Left hindlimb (tissue), 1 donor: ENCODE measurements around the gene HGD.
"Not testable (repeated sequence)": the region's sequence is repeated elsewhere in the genome, so short reads cannot be mapped to it uniquely, and the experiment has no call there.

Experiments
- DNase-seq: peaks from one replicate; pipeline ENCODE4 v3.0.0-alpha.2; 2018

HGD gene

DNA sequence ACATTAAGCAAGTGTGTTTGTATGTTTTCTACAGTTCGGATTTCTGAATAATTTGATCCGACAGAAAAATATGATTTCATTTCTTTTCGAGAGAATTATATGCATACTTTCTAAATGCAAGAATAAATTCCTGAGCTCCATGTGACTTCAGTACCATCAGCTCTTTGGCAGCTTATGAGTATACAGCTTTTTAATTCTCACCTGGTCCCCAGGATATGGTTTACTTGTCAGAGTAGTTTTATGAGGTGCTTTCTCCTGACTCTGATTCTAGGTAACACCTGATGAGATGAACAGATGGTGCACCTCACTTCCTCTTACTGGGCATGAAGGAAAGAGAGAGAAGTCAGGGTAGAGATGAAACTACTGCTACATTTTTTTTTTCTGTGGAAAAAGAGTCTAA lies 3.1 kb downstream of the HGD start:
- DNase-seq, result no peak

DNA sequence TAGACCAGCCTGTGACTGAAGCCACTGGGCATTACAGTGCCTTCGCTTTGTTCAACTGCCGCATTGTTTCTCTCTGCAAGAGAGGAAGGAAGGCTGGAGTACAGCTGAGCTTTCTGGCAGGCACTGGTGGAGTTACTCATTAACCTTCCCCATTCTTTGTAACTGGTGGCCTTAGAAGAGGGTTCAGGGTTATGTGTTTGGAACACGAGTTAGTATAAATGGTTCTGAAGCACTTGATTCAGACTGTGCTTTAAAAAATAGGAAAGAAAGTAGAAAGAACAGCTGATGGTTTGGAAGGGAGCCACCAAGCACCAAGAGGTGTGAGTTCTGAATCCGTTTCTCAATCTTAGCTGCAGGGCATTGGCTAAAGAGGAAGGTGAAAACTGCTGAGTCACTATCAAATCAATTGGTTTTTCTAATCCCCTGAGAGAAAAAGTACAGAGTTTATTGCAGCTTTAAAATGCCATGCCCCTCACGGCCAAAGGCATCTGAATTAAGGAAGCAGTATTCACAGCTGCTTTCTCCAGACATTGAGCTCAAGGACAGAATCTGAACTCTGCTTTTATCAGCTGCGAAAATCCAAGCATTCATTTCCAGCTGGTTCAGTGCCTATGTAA lies 3.6 kb downstream of the HGD start:
- DNase-seq, result no peak

DNA sequence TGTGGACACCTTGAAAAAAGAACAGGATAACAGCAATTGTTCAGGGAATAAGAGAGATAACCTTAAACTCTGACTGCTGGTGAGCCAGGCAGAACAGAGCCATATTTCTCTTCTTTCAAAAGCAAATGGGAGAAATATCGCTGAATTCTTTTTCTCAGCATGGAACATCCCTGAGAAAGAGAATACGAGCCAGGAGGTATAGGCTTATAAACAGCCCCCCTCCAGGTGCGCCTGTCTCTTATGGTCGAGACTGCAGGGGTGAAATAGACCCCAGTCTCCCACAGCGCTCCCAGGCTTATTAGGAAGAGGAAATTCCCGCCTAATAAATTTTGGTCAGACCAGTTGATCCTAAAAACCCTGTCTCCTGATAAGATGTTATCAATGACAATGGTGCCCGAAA lies 4.8 kb downstream of the HGD start:
- DNase-seq, result not testable (repeated sequence)

DNA sequence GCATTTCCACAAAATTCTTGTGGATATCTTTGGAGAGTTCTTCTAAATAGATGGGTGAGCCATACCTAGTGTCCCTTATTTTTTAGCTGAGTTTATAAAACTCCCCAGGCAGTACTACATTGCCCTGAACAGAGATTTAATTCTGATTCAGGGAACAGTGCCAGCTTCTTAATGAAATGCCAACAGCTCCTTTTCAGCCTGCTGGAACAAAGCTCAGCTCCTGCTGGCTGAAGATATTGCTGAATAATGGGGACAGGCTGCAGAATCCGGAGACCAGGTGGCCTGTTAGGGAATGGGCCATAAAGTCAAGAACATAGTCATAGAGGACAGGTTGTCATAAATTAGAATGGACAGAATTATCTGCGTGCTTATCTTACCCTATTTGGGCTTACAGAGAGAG lies 8.9 kb downstream of the HGD start:
- no peak for DNase-seq

DNA sequence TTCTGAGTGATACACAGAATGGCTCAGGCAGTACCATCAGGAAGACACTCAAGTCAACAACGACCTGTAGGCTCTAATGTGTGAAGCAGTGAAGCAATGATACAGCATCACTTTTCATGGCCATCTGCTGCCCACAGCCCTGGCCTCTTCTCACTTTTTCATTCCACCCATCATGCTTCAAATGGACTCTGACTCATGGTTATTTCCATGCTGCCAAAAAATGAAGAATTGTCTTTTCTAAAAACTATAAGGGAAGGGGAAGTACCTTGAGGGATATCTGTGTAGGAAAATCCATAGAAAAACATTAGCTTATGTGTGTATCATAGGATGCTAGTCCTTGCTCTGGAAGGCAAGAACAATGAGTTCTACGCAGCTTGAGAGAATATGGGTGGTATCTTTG lies 11.5 kb downstream of the HGD start:
- no peak for DNase-seq

DNA sequence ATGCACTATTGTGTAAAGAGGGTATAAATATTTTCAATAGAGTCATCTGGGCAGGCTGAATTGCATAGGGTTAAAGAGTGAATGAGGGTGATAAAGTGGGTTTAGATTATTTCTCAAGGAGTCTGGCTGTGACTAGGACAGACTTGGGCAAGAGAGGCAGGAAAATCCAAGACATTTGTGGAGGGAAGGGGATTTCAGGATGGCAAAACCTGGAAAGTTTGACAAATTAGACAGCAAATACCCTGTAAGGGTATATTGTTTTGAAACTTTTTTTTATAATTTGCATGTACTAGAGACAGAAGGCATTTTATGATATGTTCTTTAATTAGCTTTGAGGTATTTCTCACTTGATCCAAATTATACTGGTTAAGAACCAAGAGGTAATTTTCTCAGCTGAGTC lies 17.1 kb downstream of the HGD start:
- no peak for DNase-seq

DNA sequence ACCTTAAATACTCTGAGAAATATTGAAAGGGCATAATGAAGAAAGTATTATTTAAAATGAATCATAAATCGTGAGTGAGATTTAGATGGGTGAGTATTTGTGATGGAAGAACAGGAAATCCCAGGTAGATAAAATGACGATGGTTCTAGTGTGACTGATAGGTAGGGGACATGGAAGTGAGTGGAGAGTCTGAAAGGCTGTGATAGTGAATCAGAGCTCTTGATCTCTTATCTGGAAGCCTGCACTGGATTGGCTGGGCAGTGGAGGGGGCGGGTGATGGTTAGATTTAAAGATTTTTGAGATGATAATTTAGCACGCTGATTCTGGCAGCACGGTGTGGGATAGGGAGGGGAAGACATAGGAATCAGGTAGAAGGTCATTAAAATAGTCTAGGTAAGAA lies 20.1 kb downstream of the HGD start:
- no peak for DNase-seq

DNA sequence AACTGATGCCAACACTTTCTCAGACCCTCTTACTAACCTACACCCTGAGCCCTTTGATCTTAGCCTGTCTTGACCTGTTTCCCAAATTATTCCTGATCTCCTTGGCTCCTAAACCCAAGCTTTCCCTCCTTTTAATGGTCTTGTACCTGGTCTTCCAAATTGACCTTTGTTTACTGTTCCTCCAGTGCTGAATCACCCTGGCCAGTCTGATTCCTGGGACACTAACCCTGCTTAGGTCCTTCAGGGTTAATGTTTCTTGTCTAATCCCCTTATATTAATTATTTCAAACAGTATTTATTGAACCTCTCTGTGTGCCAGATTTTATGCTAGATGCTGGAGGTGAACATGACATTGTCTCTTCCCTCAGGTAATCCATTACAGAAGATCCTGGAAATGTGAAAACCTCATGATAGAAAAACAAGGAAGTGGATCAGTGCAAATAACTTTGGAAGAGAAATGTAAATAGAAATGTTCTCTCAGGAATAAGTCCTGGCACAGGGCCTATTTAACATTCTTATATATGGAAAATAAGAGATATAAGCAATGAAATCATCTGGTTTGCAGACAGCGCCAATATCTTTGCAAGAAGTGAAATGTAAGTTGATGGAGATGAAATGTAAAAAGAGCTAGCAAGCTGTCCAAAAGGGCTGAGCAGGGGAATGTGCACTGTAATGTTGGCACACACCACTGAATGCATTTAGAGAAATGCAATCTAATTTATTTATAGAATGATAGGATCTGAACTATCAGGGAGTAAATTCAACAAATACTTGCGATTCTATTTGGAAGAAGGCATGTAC lies 20.7 kb downstream of the HGD start:
- no peak for DNase-seq

DNA sequence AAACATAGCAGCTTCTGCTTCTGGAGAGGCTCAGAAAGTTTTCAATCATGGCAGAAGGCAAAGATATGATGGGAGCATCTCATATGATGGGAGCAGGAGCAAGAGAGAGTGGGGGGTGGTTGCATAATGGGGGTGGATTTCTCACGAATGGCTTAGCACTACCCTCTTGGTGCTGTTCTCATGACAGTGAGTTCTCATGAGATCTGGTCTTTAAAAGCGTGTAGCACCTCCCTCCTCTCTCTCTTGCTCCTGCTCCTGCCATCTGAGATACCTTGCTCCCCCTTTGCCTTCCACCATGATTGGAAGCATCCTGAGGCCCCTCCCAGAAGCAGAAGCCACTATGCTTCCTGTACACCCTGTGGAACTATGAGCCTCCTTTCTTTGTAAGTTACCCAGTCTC lies 22.2 kb downstream of the HGD start:
- DNase-seq, result no peak

DNA sequence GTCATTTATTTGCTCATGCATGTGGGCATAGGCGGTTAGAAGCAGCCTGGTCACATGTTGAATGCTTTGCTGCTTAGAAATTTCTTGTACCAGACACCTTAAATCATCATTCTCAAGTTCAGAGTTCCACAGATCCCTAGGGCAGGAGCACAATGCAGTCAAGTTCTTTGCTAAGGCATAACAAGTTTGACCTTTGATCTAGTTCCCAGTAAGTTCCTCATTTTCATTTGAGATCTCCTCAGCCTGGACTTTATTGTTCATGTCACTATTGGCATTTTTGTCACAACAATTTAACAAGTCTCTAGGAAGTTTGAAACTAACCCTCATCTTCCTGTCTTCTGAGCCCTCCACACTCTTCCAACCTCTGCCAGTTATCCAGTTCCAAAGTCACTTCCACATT lies 22.8 kb downstream of the HGD start:
- no peak for DNase-seq

DNA sequence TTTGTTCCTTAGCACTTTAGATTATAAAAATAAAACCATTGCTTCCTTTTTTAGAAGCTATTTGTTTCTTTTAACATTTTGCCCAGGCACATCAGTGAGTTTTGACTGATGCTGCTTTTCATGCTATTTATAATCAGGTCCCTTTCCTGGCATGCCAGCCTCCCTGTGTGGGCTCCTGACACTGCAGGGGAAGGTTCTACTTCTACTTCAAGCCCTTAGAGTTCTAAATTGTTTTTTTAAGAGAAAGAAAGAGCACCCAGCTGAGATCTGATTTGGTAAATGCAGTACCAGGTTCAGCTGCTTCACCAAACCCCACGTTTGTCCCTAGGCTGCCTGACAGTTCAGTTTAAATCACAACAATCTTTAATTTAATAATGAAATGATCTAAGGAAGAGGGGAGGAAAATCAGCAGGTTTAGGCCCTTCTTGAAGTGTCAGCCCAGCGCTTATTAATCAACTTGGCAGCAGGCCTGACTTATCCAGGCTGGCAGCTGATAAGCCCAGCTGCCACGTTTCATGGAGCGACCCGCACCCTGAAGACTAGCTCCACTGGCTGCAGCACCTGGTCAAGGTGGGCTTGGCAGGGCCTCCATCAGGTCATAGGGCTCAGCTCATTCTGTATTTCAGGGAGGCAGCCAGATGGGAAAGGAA lies 29.0 kb downstream of the HGD start:
- no peak for DNase-seq

DNA sequence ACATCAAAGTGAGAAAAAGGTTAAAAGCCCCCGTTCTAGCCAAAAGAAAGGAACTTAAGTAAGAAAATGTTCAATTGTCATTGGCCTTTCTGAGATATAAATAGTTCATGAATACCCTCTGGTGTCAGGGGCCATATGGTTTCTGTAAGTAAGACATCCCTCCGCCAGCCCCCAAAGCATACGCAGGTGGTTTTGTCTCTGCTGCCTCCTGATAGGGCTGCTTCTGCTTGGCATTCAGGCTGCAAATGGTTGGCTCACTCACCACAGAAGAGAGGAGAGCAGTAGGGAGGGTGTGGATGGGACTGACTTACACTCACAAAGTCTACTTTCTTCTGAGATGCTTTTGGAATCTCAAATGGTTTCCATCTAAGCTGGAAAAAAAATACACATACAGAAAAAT lies 29.8 kb downstream of the HGD start:
- no peak for DNase-seq

DNA sequence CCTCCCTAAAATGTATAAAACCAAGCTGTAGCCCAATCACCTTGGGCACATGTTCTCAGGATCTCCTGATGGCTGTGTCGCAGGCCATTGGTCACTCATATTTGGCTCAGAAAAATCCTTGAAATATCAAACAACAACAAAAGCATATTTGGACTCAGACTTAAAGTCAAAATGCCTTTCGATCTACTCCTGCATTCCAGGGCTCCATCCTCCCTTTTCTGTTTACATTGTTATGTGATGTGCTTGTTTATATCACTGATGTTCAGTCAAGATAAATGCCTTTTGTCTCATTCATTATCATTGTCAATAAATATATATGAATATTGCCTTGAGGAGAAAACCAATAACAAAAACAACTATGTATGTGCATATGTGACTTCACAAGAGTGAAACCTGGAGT lies 31.7 kb downstream of the HGD start:
- no peak for DNase-seq

DNA sequence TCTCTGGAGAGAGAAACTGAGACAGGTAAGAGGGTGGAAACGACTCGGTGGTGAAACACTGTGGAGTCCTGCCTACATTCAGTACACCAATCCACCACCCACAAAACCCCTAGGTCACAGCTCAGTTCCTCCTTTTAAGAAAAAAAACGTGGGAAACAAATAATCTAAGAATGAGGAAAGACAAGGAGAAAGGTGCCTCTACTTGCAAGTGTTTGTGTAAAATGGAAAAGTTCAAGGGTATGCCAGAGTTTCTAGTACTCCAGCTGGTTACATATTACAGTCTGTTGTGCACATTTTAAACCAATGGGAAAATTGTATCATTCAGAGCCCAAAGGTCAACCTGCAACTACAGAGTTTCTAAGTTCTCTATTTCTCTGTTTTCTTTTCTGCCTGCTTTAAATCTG lies 32.2 kb downstream of the HGD start:
- DNase-seq, result no peak

DNA sequence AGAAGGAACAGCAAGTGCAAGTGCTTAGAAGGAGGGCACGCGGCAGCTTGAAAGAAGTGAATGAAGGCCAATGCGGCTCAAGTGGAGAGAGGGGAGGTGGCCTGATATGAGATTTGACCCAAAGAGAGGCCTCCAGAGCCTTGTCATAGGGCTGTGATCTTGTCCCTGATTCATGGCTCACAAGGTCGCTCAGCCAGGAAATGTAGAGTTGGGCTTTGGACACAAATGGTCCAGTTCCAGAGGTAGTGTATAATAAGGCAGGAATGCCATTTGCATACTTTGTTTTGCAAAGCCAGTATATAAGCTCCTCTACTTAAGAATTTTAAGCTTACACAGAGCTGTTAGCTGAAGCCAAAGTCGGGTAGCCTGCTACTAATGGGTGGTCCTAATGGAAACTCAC lies 33.7 kb downstream of the HGD start:
- no peak for DNase-seq

DNA sequence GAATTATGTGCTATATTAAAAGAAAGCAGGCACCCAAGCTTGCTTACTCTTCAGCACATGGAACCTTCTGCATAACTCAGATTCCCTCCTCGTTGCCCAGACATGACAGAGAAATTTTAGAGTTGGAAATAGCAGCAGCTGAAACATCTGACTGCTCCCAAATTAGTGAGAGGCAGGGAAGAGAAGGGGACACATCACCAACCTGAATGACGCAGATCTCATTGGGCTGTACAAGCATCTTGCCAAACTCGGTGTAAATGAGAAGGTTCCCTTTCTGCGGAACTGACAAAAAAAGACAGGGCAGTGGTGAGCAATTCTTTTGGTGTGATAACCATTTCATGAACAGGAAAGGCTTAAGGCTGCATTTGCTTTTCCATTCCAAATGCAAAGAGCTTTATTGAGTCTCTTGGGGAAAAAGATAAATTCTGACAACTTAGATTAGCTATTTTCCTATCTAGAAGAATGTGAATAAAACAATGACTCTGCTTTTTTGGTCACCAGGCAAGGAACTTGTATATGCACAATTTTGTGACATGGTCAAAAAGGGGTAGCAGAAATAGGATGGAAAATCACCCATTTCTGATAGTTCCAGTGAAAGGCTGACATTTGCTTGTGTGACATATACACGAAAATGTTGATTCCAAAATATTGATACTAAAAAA lies 35.1 kb downstream of the HGD start:
- DNase-seq, result no peak

DNA sequence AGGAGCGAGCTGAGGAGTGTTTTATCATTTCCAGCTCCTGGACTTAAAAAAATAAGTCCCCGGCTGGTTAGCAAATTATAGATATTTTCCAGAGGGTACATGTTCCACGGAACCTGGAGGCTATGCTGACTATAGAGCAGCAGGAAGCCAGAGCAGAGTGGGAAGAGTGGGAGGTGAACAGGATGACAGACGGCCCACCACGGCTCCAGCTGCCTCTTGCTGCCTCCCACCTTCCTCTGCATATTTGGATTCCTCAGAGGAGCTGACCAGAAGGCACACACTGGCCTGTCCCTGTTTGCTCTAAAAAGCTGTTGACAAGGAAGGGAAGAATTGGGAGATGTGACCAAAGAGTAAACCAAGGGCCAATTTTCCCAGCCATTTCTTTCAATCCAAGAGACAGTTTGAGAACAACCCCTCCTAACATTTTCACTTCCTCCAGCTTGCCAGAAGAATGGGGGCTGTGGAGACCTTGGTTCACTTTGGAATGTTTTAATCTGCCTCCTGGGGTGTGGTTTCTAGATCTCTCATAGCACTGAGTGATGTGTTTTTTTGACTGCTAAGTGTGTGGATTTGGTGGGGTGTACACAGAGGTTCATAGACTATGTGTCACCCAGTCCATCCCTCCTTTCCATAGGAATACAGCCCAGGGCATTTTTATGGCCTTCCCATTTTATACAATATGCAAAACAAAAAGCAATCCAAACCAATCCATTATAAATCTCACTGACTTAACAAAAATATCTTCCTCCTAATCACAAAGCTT lies 36.8 kb downstream of the HGD start:
- DNase-seq, result no peak

DNA sequence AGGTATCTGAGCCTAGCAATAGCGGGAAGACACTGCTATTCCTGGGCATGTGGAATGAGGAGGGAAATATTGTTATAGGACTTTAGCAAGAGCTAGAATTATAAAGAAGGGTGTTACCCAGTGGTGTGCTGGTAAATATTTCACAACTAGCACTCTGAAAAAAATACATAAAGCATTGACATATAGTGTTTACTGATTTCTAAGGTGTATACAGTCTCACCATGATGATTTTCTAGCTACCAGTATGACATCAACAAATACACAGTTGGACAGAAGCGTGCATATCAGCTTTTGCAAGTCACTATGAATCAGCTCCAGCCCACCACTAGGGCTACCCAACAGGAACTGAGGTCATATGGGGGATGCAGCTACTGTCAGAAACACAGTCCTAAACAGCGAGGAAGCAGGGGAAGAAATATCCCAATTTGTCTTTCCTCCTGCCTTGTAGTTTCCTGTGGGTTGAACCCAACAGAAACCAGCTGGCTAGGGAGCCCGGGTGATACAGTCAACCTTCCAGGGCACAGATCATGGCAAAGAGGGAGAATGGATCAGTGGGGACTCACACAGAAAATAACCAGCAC lies 39.6 kb downstream of the HGD start:
- no peak for DNase-seq

DNA sequence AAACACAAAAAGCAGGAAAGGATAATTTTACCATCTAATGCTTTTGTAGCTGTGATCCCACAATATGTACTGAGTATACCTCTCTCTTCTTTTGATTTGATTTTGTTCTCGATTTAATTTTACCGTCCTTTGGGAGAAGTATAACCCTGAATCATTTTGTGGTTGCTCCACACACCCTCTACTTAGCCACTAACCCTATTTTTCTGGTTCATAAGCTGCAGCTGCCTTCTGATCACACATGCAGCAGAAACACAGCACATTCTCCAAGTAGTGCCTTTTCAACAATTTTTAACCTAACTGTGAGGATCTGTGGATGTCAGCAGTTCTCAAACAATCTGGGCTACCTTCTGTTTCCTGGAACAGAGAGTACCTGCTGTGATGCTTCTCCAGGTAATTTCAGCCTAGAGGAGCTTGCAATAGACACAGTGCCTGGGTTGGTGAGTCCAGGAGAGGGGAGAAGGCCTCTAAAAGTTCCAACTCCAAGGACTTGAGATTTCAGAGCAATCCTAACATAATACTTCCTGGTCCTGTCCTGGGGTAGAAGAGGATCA lies 40.3 kb downstream of the HGD start:
- no peak for DNase-seq

DNA sequence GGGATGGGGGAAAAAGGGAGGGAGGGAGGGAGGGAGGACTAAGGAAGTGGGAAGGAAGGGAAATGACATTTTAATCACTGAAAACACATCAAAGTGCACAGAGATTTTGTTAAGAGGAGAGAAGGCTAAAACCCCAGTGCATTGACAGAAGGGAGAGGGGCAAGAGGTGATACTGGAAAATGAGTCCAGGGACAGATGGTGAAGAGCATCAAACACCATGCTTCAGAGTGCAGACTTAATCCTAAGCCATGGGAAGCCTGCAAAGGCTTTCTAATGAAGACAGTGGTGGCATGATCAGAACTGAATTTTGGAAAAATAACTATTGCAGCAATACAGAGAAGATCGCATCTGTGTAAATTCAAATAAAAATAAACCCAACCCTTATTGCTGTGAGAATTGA lies 41.8 kb downstream of the HGD start:
- DNase-seq, result no peak

DNA sequence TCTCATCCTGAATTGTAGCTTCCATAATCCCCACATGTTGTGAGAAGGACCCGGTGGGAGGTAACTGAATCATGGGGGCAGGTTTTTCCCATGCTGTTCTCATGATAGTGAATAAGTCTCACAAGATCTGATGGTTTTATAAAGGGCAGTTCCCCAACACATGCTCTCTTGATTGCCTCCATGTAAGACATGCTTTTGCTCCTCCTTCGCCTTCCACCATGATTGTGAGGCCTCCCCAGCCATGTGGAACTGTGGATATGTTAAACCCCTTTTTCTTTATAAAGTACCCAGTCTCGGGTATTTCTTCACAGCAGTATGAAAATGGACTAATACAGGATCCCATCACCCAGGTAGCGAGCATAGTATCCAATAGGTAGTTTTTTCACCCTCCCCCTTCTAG lies 43.2 kb downstream of the HGD start:
- DNase-seq, result not testable (repeated sequence)

DNA sequence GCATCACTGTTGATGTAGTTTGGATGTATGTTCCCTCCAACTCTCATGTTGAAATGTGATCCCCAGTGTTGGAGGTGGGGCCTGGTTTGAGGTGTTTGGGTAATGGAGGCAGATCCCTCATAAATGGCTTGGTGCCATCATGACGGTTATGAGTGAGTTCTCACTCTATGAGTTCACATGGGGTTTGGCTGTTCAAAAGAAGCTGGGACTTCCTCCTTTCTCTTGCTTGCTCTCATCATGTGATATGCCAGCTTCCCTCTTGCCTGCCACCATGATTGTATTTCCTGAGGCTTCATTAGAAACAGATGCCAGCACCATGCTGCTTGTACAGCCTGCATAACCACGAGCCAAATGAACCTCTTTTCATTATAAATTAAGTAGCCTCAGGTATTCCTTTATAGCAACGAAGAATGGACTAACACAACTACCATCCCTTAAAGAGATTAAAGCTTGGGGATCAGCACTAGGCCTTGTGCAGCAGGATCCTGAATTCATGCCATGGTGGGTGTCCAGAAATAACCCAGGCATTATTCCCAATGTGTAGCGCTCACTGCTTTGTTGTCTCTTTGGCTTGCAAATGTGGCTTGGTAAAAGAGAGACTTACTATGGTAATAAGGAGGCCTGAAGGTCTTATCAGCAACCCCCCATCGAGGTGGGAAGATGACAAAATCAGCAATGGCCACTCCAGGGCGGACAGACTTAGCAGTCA lies 44.0 kb downstream of the HGD start:
- no peak for DNase-seq
